Measurements from ENCODE around the gene RAB37.

The RAB37 gene

GRCh38 chr17:74776044-74776962 lies 39.2 kb downstream of the RAB37 start, which contains the start of gene NAT9 (continued):
- TF ChIP-seq, protein P1, sequence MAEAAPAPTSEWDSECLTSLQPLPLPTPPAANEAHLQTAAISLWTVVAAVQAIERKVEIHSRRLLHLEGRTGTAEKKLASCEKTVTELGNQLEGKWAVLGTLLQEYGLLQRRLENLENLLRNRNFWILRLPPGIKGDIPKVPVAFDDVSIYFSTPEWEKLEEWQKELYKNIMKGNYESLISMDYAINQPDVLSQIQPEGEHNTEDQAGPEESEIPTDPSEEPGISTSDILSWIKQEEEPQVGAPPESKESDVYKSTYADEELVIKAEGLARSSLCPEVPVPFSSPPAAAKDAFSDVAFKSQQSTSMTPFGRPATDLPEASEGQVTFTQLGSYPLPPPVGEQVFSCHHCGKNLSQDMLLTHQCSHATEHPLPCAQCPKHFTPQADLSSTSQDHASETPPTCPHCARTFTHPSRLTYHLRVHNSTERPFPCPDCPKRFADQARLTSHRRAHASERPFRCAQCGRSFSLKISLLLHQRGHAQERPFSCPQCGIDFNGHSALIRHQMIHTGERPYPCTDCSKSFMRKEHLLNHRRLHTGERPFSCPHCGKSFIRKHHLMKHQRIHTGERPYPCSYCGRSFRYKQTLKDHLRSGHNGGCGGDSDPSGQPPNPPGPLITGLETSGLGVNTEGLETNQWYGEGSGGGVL (tag by site-specific recombination; IDR thresholded peaks at IDR 0.05): peak; percentile 52
- peak; percentile 68; the same call in 1 of the 2 replicates for TF ChIP-seq ZBTB7A (tag by site-specific recombination; IDR thresholded peaks at IDR 0.05; ENCODE audit: low read depth)
- TF ChIP-seq ZNF366 (tag by site-specific recombination; conservative IDR thresholded peaks at IDR 0.05): no peak
- TF ChIP-seq ZNF174 (tag by site-specific recombination; IDR thresholded peaks at IDR 0.05): no peak
- no peak for TF ChIP-seq ZSCAN23 (tag by site-specific recombination; IDR thresholded peaks at IDR 0.05)
- TF ChIP-seq ZNF660 (tag by site-specific recombination; IDR thresholded peaks at IDR 0.05): no peak
- no peak for TF ChIP-seq SCRT2 (tag by site-specific recombination; IDR thresholded peaks at IDR 0.05)
- peak; percentile 88 for TF ChIP-seq KLF8 (tag by site-specific recombination; IDR thresholded peaks at IDR 0.05)
- TF ChIP-seq ZNF223 (tag by site-specific recombination; IDR thresholded peaks at IDR 0.05): peak; percentile 77
- TF ChIP-seq ZNF324 (tag by site-specific recombination; IDR thresholded peaks at IDR 0.05): peak; percentile 40; the same call in 1 of the 2 replicates
- TF ChIP-seq PRDM1 (tag by site-specific recombination; IDR thresholded peaks at IDR 0.05): no peak
- TF ChIP-seq WT1 (tag by site-specific recombination; IDR thresholded peaks at IDR 0.05): no peak
- peak; percentile 83 for TF ChIP-seq KLF1 (tag by site-specific recombination; IDR thresholded peaks at IDR 0.05)
- TF ChIP-seq ZNF354C (tag by site-specific recombination; IDR thresholded peaks at IDR 0.05; ENCODE audit: borderline replicate concordance, low read depth): no peak
- TF ChIP-seq ZIC2 (tag by site-specific recombination; IDR thresholded peaks at IDR 0.05): no peak
- TF ChIP-seq, protein P2, sequence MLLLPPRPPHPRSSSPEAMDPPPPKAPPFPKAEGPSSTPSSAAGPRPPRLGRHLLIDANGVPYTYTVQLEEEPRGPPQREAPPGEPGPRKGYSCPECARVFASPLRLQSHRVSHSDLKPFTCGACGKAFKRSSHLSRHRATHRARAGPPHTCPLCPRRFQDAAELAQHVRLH (tag by site-specific recombination; IDR thresholded peaks at IDR 0.05): peak; percentile 88
- TF ChIP-seq ZFP3 (tag by site-specific recombination; IDR thresholded peaks at IDR 0.05; ENCODE audit: low read depth): no peak
- no peak for TF ChIP-seq SCRT1 (tag by site-specific recombination; IDR thresholded peaks at IDR 0.05; ENCODE audit: borderline replicate concordance)
- TF ChIP-seq IKZF3 (tag by site-specific recombination; IDR thresholded peaks at IDR 0.05): no peak
- peak; percentile 92 for TF ChIP-seq KLF17 (tag by site-specific recombination; IDR thresholded peaks at IDR 0.05)
- no peak for TF ChIP-seq FEZF1 (tag by site-specific recombination; IDR thresholded peaks at IDR 0.05)
- no peak for TF ChIP-seq ZNF837 (tag by site-specific recombination; IDR thresholded peaks at IDR 0.05)
- TF ChIP-seq ZNF785 (tag by site-specific recombination; IDR thresholded peaks at IDR 0.05): no peak
- TF ChIP-seq ATF2 (tag by site-specific recombination; IDR thresholded peaks at IDR 0.05; ENCODE audit: low read depth): no peak
- TF ChIP-seq, protein P3, sequence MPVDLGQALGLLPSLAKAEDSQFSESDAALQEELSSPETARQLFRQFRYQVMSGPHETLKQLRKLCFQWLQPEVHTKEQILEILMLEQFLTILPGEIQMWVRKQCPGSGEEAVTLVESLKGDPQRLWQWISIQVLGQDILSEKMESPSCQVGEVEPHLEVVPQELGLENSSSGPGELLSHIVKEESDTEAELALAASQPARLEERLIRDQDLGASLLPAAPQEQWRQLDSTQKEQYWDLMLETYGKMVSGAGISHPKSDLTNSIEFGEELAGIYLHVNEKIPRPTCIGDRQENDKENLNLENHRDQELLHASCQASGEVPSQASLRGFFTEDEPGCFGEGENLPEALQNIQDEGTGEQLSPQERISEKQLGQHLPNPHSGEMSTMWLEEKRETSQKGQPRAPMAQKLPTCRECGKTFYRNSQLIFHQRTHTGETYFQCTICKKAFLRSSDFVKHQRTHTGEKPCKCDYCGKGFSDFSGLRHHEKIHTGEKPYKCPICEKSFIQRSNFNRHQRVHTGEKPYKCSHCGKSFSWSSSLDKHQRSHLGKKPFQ (tag by site-specific recombination; IDR thresholded peaks at IDR 0.05): no peak
- peak; percentile 71; the same call in 1 of the 2 replicates for TF ChIP-seq ZNF2 (tag by site-specific recombination; IDR thresholded peaks at IDR 0.05)
- TF ChIP-seq, protein P4, sequence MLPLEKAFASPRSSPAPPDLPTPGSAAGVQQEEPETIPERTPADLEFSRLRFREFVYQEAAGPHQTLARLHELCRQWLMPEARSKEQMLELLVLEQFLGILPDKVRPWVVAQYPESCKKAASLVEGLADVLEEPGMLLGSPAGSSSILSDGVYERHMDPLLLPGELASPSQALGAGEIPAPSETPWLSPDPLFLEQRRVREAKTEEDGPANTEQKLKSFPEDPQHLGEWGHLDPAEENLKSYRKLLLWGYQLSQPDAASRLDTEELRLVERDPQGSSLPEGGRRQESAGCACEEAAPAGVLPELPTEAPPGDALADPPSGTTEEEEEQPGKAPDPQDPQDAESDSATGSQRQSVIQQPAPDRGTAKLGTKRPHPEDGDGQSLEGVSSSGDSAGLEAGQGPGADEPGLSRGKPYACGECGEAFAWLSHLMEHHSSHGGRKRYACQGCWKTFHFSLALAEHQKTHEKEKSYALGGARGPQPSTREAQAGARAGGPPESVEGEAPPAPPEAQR (tag by site-specific recombination; IDR thresholded peaks at IDR 0.05): no peak
- TF ChIP-seq GLI4 (tag by site-specific recombination; IDR thresholded peaks at IDR 0.05): no peak
- TF ChIP-seq, protein P5, sequence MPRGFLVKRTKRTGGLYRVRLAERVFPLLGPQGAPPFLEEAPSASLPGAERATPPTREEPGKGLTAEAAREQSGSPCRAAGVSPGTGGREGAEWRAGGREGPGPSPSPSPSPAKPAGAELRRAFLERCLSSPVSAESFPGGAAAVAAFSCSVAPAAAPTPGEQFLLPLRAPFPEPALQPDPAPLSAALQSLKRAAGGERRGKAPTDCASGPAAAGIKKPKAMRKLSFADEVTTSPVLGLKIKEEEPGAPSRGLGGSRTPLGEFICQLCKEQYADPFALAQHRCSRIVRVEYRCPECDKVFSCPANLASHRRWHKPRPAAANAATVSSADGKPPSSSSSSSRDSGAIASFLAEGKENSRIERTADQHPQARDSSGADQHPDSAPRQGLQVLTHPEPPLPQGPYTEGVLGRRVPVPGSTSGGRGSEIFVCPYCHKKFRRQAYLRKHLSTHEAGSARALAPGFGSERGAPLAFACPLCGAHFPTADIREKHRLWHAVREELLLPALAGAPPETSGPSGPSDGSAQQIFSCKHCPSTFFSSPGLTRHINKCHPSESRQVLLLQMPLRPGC (tag by site-specific recombination; IDR thresholded peaks at IDR 0.05): no peak
- no peak for TF ChIP-seq MEIS1 (CRISPR knock-in tag; IDR thresholded peaks at IDR 0.05; ENCODE audit: borderline replicate concordance)
- no peak for TF ChIP-seq ZNF350 (tag by site-specific recombination; IDR thresholded peaks at IDR 0.05)

Measured in HEK293 (cell line).